Measurements from ENCODE around the gene RASGRF1. TPM values are rescaled to one million over a fixed set of nuclear protein-coding genes. Genes with fewer than 3 reads are reported as not detected.
A peak's percentile ranks its signal among the peaks of the same experiment; 100 is the strongest.

The RASGRF1 gene
- total RNA-seq, 3 donors from 2014 or later: 0.15 to 0.16 TPM; not detected in 1

DNA sequence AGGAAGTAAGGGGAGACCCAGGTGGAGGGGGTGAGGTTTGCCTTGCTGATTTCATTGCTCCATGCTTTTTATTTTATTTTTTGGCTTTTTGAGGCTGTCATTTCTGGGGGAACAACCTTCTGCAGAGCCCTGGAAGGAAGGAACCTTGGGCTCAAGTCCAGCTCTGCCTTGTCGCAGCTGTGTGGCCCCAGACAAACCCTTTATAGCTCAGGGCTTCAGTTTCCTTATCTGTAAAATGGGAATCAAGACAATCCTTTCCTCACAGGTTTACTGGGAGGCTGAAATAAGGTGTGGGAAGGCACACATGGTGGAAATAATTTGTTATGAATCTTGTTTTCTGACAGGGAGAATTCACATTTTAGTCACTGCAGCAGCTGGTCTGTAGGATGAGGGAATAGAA is 100.3 kb downstream of the RASGRF1 start:
- intact Hi-C loops (cut with DNase I; ENCODE audit: low total_unique reads): no loop called here
- Histone ChIP-seq H3K9me3 (no peaks in the 10 kb centered on the region), H3K27ac (peak overlapping the region; percentile 20 to 85), H3K27me3 (no peaks in the 10 kb centered on the region), H3K36me3 (no peaks in the 10 kb centered on the region), H3K4me3 (no peak overlapping the region), H3K4me1 (no peaks in the 10 kb centered on the region)
- TF ChIP-seq POLR2AphosphoS5 (IDR thresholded peaks at IDR 0.05): no peak
- DNase-seq (ENCODE audit: low spot score in 2 of 2): no peak

- H3K9me3 ChIP-seq: no peaks in the 10 kb centered on the region
- H3K36me3 ChIP-seq: no peaks in the 10 kb centered on the region
- TF ChIP-seq, protein P1, sequence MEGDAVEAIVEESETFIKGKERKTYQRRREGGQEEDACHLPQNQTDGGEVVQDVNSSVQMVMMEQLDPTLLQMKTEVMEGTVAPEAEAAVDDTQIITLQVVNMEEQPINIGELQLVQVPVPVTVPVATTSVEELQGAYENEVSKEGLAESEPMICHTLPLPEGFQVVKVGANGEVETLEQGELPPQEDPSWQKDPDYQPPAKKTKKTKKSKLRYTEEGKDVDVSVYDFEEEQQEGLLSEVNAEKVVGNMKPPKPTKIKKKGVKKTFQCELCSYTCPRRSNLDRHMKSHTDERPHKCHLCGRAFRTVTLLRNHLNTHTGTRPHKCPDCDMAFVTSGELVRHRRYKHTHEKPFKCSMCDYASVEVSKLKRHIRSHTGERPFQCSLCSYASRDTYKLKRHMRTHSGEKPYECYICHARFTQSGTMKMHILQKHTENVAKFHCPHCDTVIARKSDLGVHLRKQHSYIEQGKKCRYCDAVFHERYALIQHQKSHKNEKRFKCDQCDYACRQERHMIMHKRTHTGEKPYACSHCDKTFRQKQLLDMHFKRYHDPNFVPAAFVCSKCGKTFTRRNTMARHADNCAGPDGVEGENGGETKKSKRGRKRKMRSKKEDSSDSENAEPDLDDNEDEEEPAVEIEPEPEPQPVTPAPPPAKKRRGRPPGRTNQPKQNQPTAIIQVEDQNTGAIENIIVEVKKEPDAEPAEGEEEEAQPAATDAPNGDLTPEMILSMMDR (IDR thresholded peaks at IDR 0.05): no peak
- TF ChIP-seq POLR2A (IDR thresholded peaks at IDR 0.05): no peak
- TF ChIP-seq POLR2AphosphoS5 (IDR thresholded peaks at IDR 0.05): no peak
- H3K4me3 ChIP-seq: no peak overlapping the region
- H3K27me3 ChIP-seq: no peaks in the 10 kb centered on the region
- no peaks in the 10 kb centered on the region for H3K4me1 ChIP-seq
- intact Hi-C loops (cut with DNase I; ENCODE audit: low total_unique reads): no loop called here
- peak overlapping the region; percentile 85 to 92 for H3K27ac ChIP-seq
- no peak for DNase-seq (ENCODE audit: low spot score in 2 of 2)
Observed at GRCh38 chr15:78989701-78990240, 100.8 kb downstream of the RASGRF1 start.

DNA sequence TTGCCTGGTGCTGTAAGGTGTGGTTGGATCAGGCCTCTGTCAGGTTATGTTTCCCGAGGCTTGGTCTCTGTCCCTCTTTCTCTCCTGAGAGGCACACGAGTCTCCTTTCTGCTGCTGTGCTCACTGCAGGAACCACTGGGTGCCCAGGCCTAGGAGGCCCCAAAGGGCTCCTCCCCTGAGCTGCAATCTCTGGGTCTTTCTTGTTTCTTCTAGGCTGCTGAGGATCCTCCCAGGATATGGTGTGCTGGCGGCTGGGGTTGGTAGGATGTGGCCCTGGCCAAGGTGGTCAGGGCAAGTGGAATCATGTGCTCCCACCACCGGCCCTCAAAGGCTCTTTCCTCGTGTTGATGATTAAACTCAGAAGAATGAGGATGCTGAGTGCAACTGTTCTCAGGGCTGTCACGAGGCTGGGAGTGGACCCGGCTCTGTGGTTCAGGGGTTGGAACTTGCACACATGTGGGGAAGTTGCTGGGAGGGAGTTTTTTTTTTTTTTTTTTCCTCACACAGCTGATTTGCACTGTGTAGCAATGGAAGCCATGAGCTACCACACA is 102.1 kb downstream of the RASGRF1 start:
- H3K4me1 ChIP-seq: no peaks in the 10 kb centered on the region
- no peaks in the 10 kb centered on the region for H3K36me3 ChIP-seq
- no peak for TF ChIP-seq POLR2A (IDR thresholded peaks at IDR 0.05)
- peak in 2 of 3 donors; percentile 71 to 81 for TF ChIP-seq POLR2AphosphoS5 (IDR thresholded peaks at IDR 0.05)
- peak in 1 of 2 donors; percentile 91 for DNase-seq (ENCODE audit: low spot score in 2 of 2)
- intact Hi-C loops (cut with DNase I; ENCODE audit: low total_unique reads): no loop called here
- H3K9me3 ChIP-seq: no peaks in the 10 kb centered on the region
- H3K4me3 ChIP-seq: no peak overlapping the region
- H3K27ac ChIP-seq: peak overlapping the region; percentile 85 to 92
- H3K27me3 ChIP-seq: no peaks in the 10 kb centered on the region

DNA sequence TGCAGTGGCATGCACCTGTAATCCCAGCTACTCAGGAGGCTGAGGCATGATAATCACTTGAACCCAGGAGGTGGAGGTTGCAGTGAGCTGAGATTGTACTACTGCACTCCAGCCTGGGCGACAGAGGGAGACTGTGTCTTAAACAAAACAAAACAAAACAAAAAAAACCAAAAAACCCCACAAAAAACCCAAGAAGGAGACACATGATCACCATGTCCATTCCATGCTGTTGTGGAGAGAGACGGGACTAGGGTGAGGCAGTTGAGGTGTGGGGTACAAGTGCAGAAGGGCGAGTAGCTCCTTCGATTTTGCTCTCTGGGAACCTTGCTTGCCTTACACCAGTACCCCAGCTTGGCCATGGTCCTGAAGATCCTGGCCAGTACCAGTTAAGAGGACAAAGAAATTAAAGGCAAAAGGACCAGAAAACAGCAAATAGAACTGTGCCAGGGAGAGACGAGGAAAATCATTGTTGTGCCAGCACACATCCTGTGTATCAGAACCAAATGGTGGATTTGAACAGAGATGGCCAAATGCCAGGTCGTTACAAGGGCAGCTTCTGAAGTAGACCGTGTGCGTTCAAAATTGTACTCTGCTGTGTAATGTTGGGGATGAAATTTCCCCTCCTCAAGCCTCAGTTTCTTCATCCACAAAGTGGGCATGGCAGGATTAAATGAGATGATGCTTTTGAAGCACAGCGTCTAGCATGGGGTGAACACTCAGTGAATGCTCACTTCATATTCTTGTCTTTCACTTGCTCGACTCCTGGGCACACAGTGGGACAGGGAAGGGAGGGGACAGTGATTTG is 102.8 kb downstream of the RASGRF1 start:
- H3K4me1 ChIP-seq: no peaks in the 10 kb centered on the region
- no peak for DNase-seq (ENCODE audit: low spot score in 2 of 2)
- no peaks in the 10 kb centered on the region for H3K27me3 ChIP-seq
- no peak overlapping the region for H3K4me3 ChIP-seq
- intact Hi-C loops (cut with DNase I; ENCODE audit: low total_unique reads): no loop called here
- no peaks in the 10 kb centered on the region for H3K36me3 ChIP-seq
- no peak for TF ChIP-seq POLR2A (IDR thresholded peaks at IDR 0.05)
- TF ChIP-seq, protein P1 (IDR thresholded peaks at IDR 0.05): no peak
- no peak for TF ChIP-seq POLR2AphosphoS5 (IDR thresholded peaks at IDR 0.05)
- peak overlapping the region; percentile 85 to 91 for H3K27ac ChIP-seq
- H3K9me3 ChIP-seq: no peaks in the 10 kb centered on the region

DNA sequence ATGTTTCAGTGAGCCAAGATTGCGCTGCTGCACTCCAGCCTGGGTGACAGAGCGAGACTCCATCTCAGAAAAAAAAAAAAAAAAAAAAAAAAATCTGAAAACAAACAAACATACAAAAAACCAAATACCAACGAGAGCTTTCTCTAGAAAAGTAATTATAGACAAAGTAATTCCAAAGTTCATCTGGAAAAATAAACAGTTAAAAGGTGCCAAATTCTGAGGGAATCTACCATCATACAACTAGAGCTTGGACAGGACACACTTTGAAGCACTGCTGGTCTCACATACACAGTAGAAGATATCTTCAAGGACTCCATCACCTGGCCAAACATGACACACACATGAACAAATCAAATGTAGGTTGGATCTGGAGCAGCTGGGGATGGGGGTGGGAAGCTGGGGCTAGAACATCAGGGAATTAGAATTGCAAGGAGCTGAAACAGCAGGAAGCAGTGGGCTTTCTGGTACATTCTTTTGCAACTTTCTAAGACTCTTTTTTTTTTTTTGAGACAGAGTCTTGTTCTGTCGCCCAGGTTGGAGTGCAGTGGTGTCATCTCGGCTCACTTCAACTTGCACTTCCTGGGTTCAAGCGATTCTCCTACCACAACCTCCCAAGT is 104.6 kb downstream of the RASGRF1 start:
- no peak overlapping the region for H3K27ac ChIP-seq
- H3K27me3 ChIP-seq: no peaks in the 10 kb centered on the region
- H3K4me1 ChIP-seq: no peaks in the 10 kb centered on the region
- intact Hi-C loops (cut with DNase I; ENCODE audit: low total_unique reads): no loop called here
- TF ChIP-seq, protein P1 (IDR thresholded peaks at IDR 0.05): no peak
- no peak for TF ChIP-seq POLR2AphosphoS5 (IDR thresholded peaks at IDR 0.05)
- no peak for TF ChIP-seq POLR2A (IDR thresholded peaks at IDR 0.05)
- H3K9me3 ChIP-seq: no peaks in the 10 kb centered on the region
- no peak for DNase-seq (ENCODE audit: low spot score in 2 of 2)
- no peaks in the 10 kb centered on the region for H3K36me3 ChIP-seq
- H3K4me3 ChIP-seq: no peak overlapping the region

DNA sequence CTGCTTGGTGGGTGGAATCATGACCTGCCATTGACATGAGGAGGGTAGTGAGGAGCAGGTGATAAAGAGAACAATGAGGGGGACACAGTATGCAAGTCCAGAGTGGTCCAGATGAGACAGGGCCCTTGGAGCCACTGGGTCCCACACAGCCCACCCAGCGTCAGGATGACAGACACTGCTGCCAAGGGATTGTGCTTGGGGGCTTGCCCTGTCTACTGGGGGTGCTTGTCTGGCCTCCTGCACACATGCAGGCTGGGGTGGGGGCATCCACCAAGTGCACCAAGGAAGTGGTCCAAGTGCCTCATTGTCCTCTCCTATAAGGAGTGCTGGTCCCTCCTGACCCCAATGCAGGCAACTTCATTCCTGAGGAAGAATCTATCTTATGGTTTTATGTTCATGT is 106.5 kb downstream of the RASGRF1 start:
- TF ChIP-seq POLR2AphosphoS5 (IDR thresholded peaks at IDR 0.05) (no peak), POLR2A (IDR thresholded peaks at IDR 0.05) (no peak)
- TF ChIP-seq, protein P1 (IDR thresholded peaks at IDR 0.05): no peak
- DNase-seq (ENCODE audit: low spot score in 2 of 2): no peak
- no peaks in the 10 kb centered on the region for H3K27me3 ChIP-seq
- no peaks in the 10 kb centered on the region for H3K36me3 ChIP-seq
- H3K27ac ChIP-seq: peak overlapping the region in 1 of 2 donors; percentile 25
- intact Hi-C loops (cut with DNase I; ENCODE audit: low total_unique reads): no loop called here
- no peaks in the 10 kb centered on the region for H3K9me3 ChIP-seq
- H3K4me3 ChIP-seq: no peak overlapping the region
- H3K4me1 ChIP-seq: no peaks in the 10 kb centered on the region

Measured in breast epithelium (tissue), 4 donors.